DMS53 (cell line): Measurements from ENCODE around the gene FUT2.

Experiments
- DNase-seq: peaks from one replicate; lab custom pipeline; 2025; lab: John Stamatoyannopoulos, UW

Gene FUT2

DNA sequence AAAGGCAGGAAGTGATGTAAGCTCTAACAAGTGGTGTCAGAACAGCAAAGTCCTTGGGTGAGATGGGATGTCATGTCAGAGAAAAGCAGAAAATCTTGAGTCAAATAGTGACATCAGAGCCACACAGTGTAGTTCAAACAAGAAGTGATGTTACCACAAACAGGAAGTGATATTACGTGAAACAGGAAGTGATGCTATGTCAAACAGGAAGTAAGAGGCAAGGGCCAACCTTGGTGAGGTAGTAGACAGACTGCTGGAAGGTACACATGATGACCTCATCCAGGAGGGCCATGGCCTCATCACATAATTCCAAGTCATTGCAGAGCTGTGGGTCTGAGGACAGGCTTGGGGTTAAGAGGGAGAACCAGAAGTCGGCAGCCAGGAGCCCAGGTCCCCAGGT lies 30.8 kb downstream of the FUT2 start:
- DNase-seq: peak; percentile 58

- DNase-seq: peak; percentile 62
Measured at GRCh38 chr19:48728911-48729664, 33.3 kb downstream of the FUT2 start.

DNA sequence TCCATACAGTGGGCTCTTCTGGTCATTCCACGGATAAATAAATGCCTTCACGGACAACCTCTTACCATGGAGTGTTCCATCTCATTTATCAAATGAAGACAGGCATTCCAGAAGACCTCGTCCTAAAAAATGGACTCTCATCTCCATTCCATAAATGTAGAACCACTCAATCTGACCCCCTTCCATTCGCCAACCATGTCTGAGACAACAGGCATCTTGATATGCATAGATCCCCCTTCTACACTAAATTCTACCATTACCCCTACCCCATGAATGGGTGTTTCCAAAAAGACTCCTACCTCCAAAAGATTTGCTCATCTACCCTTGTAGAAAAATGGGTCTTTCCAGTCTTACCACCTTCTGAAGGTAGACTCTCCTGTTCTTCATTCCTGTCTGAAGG lies 35.7 kb downstream of the FUT2 start:
- DNase-seq: no peak

DNA sequence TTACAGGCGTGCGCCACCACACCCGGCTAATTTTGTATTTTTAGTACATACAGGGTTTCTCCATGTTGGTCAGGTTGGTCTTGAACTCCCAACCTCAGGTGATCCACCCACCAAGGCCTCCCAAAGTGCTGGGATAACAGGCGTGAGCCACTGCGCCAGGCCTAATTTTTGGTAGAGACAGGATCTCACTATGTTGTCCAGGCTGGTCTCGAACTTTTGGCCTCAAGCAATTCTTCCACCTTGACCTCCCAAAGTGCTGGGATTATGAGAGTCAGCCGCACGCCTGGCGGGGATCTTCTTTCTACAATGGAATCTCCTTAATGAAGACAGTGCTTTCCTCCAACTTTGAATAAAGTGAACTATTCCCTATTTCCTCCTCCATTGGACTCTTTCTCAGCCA lies 38.9 kb downstream of the FUT2 start:
- no peak for DNase-seq

DNA sequence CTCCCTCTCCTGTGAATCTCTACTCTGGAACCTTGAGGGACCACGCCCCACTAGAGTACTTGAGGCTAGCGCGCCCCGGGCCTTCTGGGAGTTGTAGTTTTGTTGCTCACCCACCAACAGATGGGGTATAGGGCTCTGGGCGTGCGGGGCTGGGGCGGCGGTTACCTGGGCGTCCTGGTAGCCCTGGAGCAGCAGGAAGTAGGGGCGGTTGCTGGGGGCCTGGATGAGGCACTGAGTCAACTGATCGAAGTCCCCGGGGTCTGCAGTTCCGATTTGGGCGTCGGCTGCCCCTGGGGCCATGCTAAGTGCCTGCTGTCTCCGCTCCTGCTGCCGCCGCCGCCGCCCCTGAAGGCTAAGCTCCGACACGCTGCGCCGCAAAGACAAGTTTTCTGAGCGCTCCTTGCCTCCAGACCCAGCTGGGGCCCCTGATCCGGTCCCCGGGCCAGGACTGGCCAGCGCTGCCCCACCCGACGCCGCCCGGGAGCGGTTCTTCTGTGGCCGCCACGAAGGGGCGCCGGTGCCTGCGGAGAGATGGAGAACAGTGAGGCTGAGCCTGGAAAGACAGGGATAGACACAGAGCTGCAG lies 39.4 kb downstream of the FUT2 start:
- peak; percentile 91 for DNase-seq

DNA sequence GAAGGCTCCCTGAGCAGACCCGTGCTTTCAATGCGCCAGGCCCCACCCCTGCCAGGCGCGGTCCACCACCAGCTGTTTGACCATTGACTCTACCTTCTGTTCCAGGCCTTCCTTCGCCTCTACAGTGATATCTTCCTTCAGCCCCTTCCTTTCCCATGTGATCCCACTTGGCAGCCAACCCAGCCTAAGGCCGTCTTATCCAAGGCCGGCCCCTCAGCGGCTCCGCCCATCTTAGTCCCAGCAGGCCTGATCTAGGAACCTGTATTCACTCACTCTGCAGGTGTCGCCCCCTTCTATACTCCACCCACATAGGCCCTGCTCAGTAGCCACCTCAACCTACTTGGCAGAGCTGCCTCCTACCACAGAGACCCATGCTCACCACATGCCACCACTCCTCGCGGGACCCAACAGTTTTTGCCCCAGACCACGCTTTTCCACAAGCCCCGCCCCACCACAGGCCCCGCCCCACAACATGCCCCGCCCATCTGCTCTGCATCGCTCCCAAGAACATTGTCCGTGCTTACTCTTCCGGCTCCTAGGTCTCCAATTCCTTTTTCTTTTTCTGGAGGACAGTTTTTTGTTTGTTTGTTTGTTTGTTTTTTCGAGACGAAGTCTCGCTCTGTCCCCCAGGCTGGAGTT lies 41.7 kb downstream of the FUT2 start:
- peak; percentile 41 for DNase-seq

DNA sequence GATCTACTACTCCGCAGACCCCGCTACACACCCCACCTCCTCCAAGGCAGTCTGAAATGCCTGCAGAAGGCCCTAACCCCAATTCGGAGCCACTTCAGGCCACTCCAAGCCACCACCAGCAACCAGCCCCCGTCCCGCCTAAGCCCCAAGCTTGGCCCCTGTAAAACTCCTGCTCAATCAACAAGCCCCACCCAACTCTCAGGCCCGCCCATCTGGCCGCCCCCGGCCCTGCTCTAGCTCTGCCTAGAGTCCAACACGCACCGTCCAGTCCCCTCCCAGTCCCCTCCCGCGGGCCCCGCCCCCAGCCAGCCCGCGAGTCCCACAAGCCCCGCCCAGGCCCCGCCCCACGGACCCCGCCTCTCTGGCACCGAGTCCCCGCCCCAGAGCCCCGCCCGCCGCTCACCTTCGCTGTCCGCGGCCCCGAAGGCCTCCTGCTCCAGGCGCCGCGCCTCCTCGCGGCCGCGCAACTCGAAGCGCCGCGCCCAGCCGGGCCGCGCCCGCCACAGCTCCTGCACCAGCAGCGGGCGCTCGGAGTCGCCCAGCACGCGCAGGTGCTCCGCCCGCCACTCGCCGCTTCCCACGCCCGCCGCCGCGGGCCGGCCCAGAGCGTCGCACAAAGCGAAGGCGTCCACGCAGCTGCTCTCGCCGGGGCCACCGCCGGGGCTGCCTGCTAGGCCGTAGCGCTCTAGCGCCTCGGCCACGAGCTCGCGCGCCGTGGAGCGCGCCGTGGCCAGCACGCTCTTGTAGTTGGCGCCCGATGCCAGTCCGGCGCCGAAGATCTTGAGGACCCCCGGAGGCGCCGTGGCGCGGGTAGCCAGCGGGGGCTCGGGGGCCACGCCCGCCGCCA lies 43.0 kb downstream of the FUT2 start:
- DNase-seq: peak; percentile 98

DNA sequence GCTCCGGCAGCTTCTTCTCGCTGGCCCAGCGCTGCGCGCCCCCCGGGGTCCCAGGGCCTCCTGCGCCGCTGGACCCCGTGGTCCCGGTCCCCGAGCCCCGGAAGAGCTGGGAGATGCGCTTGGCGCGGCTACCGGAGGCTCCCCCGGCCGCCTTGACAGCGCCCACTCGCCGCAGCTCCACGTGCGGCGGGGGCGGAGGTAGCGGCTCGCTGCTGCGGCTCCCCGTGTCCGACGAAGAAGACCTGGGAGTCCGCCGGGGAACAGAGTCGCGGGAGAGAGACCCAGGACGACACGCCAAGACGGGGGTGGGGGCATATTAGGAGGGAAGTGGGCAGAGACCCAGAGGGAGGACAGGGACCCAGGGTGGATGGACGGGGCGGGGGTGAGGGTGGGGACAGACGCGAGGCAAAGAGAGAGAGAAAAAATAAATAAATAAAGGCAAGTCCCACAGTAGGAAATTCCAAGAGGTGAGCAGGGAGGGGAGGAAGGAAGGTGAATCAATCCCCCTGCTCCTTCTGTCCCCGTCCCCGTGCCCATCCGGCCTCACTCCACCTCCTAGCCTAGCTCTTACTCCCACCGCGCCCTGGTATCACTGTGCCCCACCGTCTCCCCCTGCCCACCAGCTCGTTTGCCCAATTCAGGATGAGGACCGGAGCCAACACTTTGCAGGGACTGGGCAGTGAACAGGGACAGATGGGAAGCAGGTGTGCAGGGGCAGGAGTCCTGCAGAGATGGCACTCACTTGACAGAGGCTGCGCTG lies 43.8 kb downstream of the FUT2 start:
- DNase-seq: peak; percentile 66

DNA sequence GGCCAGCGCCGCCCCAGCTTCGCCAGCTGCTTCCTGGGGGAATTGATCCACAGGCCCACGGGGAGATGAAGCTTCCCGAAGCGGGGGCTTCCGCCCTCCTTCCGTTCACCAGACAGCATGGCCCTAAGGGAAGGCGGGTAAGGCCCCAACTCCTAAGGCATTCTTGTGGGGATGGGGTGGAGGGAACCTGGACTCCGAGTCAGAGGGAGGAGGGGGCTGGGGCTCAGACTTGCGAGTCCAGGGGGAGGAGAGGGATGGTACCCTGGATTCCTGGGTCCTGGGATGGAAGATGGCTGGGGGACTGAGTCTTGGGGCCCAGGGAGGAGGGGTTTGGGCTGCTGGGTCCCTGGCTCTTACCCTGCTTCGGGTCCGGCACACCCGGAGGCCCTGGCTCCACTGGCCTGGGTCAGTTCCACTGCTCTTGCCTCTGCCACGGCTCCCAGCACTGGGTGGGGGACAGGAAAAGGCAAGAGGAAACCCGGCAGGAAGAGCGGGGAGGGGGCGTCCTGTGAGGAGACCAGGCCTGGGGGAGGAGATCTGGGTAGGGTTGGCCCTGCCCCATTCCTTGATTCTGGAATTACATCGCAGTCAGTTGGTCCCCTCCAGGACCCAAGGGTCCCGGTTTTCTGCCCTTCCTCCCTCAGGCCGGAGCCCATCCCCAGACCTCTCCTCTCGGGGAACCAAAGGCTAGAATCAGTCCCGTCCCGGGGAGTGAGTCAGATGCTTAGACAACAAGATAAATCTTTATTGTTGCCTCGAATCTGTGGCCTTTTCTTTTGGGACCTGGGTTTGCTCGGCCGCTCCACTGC lies 44.6 kb downstream of the FUT2 start, which contains the start of gene RASIP1:
Gene RASIP1, minus strand, starts transcription at position 447 of the 809 bp plus-strand sequence. Its CDS starts 328 bp downstream, at position 119.
- DNase-seq: no peak

DNA sequence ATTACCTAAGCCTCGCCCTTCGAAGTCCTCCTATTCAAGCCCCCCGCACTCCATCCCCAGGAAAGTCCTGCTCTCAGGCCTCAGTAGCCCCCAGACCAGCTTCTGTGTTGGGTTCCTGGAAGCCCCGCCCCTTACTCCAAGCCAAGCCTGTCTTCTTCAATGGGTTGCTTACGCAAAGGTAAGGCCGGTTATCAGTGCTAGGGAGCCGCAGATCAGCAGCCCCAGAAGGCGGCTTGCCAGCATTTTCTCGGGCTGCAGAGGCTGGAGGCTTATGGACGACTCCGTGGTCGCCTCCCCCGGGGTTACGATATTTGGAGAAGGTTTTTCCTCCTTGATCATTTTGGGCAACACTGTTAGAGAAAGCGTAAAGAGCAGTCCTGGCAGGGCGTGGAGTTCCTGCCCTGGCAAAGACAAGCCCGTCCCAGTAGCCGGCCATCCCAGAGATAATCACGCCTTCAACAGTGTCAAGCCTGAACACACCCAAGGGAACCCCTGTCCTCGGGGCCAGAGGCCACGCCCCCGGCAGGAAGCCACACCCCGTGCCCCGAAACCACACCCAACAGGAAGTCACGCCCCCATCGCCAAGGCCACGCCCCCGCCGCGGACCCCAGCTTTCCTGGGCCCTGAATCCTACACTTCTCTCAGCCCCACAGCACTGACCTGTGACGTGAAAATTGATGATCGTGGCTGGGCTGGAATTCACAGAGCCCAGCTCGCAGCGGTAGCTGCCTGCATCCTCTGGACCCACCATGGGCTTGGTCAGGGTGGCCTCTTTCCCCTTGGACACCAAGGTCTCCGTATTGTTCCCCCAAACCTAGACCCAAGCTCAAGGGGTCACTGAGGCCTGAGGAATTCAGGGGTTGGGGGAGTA lies 45.6 kb downstream of the FUT2 start:
- peak; percentile 25 for DNase-seq

GRCh38 chr19:48742096-48742495 lies 46.3 kb downstream of the FUT2 start:
- DNase-seq: no peak

- DNase-seq: peak; percentile 91
Measured at GRCh38 chr19:48745208-48745995, 49.6 kb downstream of the FUT2 start.

DNA sequence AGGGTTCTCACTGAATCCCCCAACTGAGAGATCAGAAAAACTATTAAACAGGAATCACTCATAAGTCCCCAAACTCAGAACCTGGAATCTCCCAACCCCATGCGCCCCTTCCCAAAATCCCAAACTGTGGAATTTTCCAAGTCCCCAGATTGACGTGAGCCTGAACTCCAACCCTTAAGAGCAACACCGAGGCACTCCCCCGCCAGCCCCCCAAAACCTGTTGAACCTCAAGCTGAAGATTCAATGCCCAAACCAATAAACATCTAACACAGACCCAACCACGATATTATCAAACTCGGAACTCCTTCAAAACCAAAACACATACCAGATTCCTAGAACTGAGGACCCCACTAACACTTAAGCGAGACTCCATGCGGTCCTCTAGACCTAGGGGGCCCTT lies 50.3 kb downstream of the FUT2 start:
- DNase-seq: no peak

DNA sequence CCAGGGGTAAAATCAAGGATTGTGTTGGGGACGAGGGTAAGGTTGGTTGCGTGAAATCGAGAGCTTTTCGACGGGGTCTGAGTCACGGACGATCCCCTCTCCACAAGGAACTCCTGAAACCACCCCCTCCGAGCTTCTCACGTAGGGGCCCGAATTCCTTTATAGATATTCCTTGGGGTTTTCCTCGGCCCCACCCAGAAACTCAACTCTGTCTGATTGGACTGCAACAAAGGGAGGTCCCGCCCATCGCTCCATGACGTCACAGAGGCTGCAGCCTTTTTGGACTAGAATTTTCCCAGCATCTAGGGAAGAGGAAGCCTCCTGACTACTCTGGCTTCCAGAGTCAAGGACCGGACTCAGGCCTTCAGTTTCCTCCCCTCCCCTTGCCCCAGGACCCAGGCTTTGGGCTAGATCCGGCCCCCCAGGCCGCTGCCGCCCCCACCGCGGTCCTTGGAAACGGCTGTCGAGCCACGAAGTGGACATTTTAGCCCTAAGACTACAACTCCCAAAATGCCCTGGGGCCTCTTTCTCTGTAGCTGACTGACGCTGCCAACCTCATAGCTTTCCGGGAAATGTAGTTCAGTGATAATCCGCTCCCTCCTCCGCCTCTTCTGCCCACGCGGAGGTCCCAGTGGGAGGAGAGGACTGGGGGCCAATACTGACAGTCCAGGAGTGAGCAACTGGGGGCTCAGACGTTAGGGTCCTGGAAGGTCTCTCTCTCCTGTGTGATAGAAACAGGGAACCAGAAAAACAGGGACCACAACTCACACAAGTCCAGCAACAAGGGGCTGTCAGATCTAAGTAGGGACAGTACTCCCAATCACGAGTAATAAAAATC lies 51.2 kb downstream of the FUT2 start, which contains the start of gene IZUMO1:
Gene IZUMO1, minus strand, starts transcription at position 172 of the 838 bp plus-strand sequence. CDS start 1,050 bp downstream, outside the sequence.
- peak; percentile 78 for DNase-seq

DNA sequence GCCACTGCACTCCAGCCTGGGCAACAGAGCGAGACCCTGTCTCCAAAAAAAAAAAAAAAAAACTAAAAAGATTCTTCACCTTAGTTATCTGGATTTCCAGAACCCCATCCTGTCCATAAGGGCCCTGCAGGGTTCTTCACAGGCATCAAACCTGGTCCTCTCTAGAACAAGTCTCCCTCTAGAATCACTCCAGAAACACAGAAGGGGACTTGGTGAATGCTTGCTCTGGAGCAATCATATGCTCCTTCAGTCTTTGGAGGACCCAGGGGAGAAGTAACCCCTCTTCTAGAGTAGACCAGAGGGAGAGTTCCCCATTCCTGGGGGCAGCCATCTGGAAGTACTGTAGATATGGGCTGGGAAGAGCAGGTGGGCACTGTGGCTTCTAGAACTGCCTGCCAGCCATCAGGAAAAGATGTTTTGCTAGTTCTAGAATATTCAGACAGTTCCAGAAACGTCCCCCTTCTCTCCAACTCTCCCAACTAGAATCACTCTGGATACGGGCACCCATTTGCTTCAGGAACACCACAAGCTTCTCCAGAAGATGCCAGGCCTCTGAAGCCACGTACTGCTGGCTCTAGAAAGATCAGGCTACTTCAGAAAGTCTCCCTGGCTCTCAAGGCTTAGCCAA lies 53.9 kb downstream of the FUT2 start:
- DNase-seq: no peak

- no peak for DNase-seq
Measured at GRCh38 chr19:48750351-48750750, 54.6 kb downstream of the FUT2 start.

DNA sequence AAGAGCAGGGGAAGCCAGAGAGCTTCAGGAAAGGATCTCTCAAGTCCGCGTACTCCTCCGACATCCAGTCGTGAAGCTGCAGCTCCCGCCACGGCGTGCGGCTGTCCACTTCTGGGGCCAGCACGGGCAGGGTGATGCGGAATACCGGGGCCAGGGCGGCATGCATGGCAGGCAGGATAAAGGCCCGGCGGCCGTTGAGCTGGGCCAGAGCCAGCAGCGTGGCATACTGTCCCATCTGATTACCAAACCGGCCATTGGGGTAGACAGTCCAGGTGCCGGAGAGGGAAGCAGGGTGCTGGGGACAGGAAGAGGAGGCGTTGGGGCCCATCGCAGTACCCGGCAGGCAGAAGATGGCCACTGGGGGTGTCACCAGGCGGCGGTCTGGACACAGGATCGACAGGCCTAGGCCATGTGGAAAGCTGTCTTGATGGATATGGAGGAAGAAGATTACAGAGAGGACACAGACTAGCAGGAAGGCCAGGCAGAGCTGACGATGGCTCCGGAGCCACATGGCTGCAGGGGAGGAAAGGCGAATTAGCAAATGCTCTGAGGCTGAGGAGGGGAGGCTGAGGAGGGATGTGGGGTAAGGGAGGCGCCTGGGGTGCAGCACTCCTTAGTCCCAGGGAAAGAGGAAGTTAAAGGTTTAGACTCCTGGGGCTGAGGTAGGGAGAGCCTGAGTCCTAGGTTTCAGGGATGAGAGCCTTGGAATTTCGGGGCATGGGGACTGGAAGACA lies 55.2 kb downstream of the FUT2 start:
- DNase-seq: no peak
